ENCODE measurements around the gene ITPK1. TPM values are rescaled to one million over a fixed set of nuclear protein-coding genes. Genes with fewer than 3 reads are reported as not detected.
"Not testable (repeated sequence)": the region's sequence is repeated elsewhere in the genome, so short reads cannot be mapped to it uniquely, and the experiment has no call there.

The ITPK1 gene
- total RNA-seq, 1 experiment from 2014 or later, result 66.2 TPM

DNA sequence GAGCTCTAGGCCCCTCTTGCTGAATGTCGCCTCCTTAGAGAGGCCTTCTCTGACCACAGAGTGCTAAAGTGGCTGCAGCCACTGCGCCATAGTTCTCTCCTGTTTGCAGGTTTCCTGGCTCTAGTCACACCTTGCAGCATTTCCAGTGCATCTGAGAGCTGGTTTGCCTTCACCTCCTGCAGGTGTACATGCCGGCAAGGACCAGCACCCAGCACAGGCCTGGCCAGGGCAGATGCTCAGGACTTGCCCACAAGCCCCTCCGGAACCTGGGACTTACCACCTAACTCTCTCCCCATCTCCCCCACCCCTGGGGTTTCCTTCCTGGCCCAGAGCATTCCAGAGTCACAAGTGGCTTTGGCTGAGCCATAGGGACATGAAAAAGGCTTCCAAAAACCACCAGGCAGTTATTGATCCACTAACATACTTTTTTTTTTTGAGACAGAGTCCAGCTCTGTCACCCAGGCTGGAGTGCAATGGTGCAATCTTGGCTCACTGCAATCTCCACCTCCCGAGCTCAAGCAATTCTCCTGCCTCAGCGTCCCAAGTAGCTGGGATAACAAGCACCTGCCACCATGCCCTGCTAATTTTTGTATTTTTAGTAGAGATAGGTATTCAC lies 9.1 kb downstream of the ITPK1 start:
- intact Hi-C loops (cut with micrococcal nuclease), result no loop called here
- H3F3A ChIP-seq (ENCODE audit: low read length, unreplicated experiment), result no peaks in the 10 kb centered on the region
- H3K4me2 ChIP-seq (ENCODE audit: low read length), result no peak overlapping the region
- ChIA-PET CTCF (no interaction called here), POLR2A (ENCODE audit: unreplicated experiment) (interaction anchor here (0.6 kb wide), 1 partner anchor 9 kb away, joined by 3 read pairs; no protein-coding TSS in a partner anchor)
- no peaks in the 10 kb centered on the region for H3K36me3 ChIP-seq (ENCODE audit: low read depth, low read length)
- no peaks in the 10 kb centered on the region for H4K20me1 ChIP-seq (ENCODE audit: low read length)
- BruUV-seq (replicated peaks), result no TSS peak
- no peak overlapping the region for H3K27ac ChIP-seq (ENCODE audit: low read length)
- ATAC-seq (no peak), DNase-seq (no peak)
- no peaks in the 10 kb centered on the region for H3K9me3 ChIP-seq (ENCODE audit: low read length)
- H3K79me2 ChIP-seq (ENCODE audit: low read length), result peaks cover 90% of the 10 kb centered on the region
- TF ChIP-seq CTCF (conservative IDR thresholded peaks at IDR 0.05; ENCODE audit: low read depth, low read length) (no peak), EZH2phosphoT487 (IDR thresholded peaks at IDR 0.05; ENCODE audit: borderline replicate concordance, low read length) (no peak), EZH2 (IDR thresholded peaks at IDR 0.05; ENCODE audit: low read length, unreplicated experiment) (no peak)
- H3K27me3 ChIP-seq (ENCODE audit: low read length), result no peaks in the 10 kb centered on the region
- H2AFZ ChIP-seq (ENCODE audit: low read length), result no peak overlapping the region
- peaks cover 21% of the 10 kb centered on the region for H3K4me1 ChIP-seq (ENCODE audit: insufficient read depth, low read length)
- H3K9me2 ChIP-seq (replicated peaks; ENCODE audit: low read length), result no peaks in the 10 kb centered on the region
- H3K4me3 ChIP-seq (ENCODE audit: low read length), result no peak overlapping the region
- no peak overlapping the region for H3K9ac ChIP-seq (ENCODE audit: low read length)

- H3K4me2 ChIP-seq (ENCODE audit: low read length); DNase-seq; H3K36me3 ChIP-seq (ENCODE audit: low read depth, low read length); H2AFZ ChIP-seq (ENCODE audit: low read length); H3K27me3 ChIP-seq (ENCODE audit: low read length); H3K4me3 ChIP-seq (ENCODE audit: low read length); H3F3A ChIP-seq (ENCODE audit: low read length, unreplicated experiment); H4K20me1 ChIP-seq (ENCODE audit: low read length); ATAC-seq; H3K27ac ChIP-seq (ENCODE audit: low read length); CTCF ChIA-PET; intact Hi-C loops (cut with micrococcal nuclease); H3K9me3 ChIP-seq (ENCODE audit: low read length); POLR2A ChIA-PET (ENCODE audit: unreplicated experiment); H3K9me2 ChIP-seq (replicated peaks; ENCODE audit: low read length); BruUV-seq (replicated peaks); H3K9ac ChIP-seq (ENCODE audit: low read length): not testable (repeated sequence)
- H3K4me1 ChIP-seq (ENCODE audit: insufficient read depth, low read length), result peaks cover 21% of the 10 kb centered on the region
- peaks cover 88% of the 10 kb centered on the region for H3K79me2 ChIP-seq (ENCODE audit: low read length)
Observed at GRCh38 chr14:93105856-93106255, 9.9 kb downstream of the ITPK1 start.

- H3K4me2 ChIP-seq (ENCODE audit: low read length), result peak overlapping the region; percentile 28; the same call in 1 of the 2 replicates
- H3K79me2 ChIP-seq (ENCODE audit: low read length), result peaks cover 87% of the 10 kb centered on the region
- peak; percentile 50 for DNase-seq
- H3K27ac ChIP-seq (ENCODE audit: low read length), result peak overlapping the region; percentile 35; the same call in 1 of the 2 replicates
- no peak overlapping the region for H3K4me3 ChIP-seq (ENCODE audit: low read length)
- ChIA-PET CTCF (no interaction called here), POLR2A (ENCODE audit: unreplicated experiment) (no interaction called here)
- H3K9me2 ChIP-seq (replicated peaks; ENCODE audit: low read length), result no peaks in the 10 kb centered on the region
- no peak overlapping the region for H2AFZ ChIP-seq (ENCODE audit: low read length)
- intact Hi-C loops (cut with micrococcal nuclease), result no loop called here
- H3K9me3 ChIP-seq (ENCODE audit: low read length), result no peaks in the 10 kb centered on the region
- H3K36me3 ChIP-seq (ENCODE audit: low read depth, low read length), result no peaks in the 10 kb centered on the region
- BruUV-seq (replicated peaks), result no TSS peak
- ATAC-seq, result no peak
- no peaks in the 10 kb centered on the region for H3K27me3 ChIP-seq (ENCODE audit: low read length)
- TF ChIP-seq EZH2phosphoT487 (IDR thresholded peaks at IDR 0.05; ENCODE audit: borderline replicate concordance, low read length) (no peak), EZH2 (IDR thresholded peaks at IDR 0.05; ENCODE audit: low read length, unreplicated experiment) (no peak), CTCF (conservative IDR thresholded peaks at IDR 0.05; ENCODE audit: low read depth, low read length) (no peak)
- H3K4me1 ChIP-seq (ENCODE audit: insufficient read depth, low read length), result peaks cover 21% of the 10 kb centered on the region
- no peaks in the 10 kb centered on the region for H4K20me1 ChIP-seq (ENCODE audit: low read length)
- H3F3A ChIP-seq (ENCODE audit: low read length, unreplicated experiment), result no peaks in the 10 kb centered on the region
- no peak overlapping the region for H3K9ac ChIP-seq (ENCODE audit: low read length)
Observed at GRCh38 chr14:93105362-93105761, 10.4 kb downstream of the ITPK1 start.

All from PC-3 (cell line).